A549 (cell line): ENCODE data around the gene SH3BGRL2. TPM values are rescaled to one million over a fixed set of nuclear protein-coding genes. Genes with fewer than 3 reads are reported as not detected.
"Not testable (repeated sequence)": the region's sequence is repeated elsewhere in the genome, so short reads cannot be mapped to it uniquely, and the experiment has no call there.

Source experiments
- ATAC-seq, 2 experiments: fragments of 200-7000 bp in 1 of 2; fragments of >200 bp in 1 of 2; cut with Nextera tagmentation in 1 of 2; cut with Tn5 transposase in 1 of 2; 3 replicates each; pipeline versions ENCODE4 v1.8.0 to v1.9.1; 2018 to 2020; ENCODE audit warnings: mild to moderate bottlenecking in 1 of 2, moderate library complexity in 1 of 2
- CTCF ChIA-PET: fragments of 300-600 bp; sonication (Branson Sonifier 250); formaldehyde crosslinking; extraction: SDS; loops from one replicate; lab custom pipeline; 2021; ENCODE audit warnings: antibody characterized with exemption, inconsistent platforms; lab: Yijun Ruan, JAX
- POLR2A ChIA-PET: fragments of 350-600 bp; formaldehyde crosslinking; extraction: SDS; loops from one replicate; lab custom pipeline; 2021; ENCODE audit warnings: antibody characterized with exemption, inconsistent platforms; lab: Yijun Ruan, JAX
- DNase-seq, 2 experiments: peaks; one replicate each; pipeline versions ENCODE4 v3.0.0 to v3.0.0-alpha.2; 2011 to 2016; ENCODE audit warnings: low read depth in 1 of 2, low spot score in 1 of 2
- FAIRE-seq: peaks from 2 replicates; lab custom pipeline; 2011; peaks lifted over from hg19 to GRCh38; lab: Jason Lieb, UNC
- H3K27ac ChIP-seq, 2 experiments: fragments of >200 bp; sonication (Bioruptor Twin); formaldehyde crosslinking; 3 replicates each; pipeline ENCODE4 v1.5.1; 2016 to 2017
- H3K4me1 ChIP-seq: fragments of >200 bp; sonication (Bioruptor Twin); formaldehyde crosslinking; 3 replicates; pipeline ENCODE4 v1.6.1; 2016
- H3K4me2 ChIP-seq: fragments of >200 bp; sonication (Bioruptor Twin); formaldehyde crosslinking; 3 replicates; pipeline ENCODE4 v1.6.1; 2016
- H3K4me3 ChIP-seq: fragments of >200 bp; sonication (Bioruptor Twin); formaldehyde crosslinking; 3 replicates; pipeline ENCODE4 v1.5.1; 2016
- H3K9me3 ChIP-seq: fragments of >200 bp; sonication (Bioruptor Twin); formaldehyde crosslinking; 3 replicates; pipeline ENCODE4 v1.6.1; 2016
- BHLHE40 ChIP-seq: IDR thresholded peaks from 2 replicates; pipeline ENCODE4 v1.6.1; 2012; ENCODE audit warnings: low read depth, low read length, inconsistent platforms
- CHD2 ChIP-seq: fragments of 150-350 bp; IDR thresholded peaks from 2 replicates; pipeline ENCODE4 v1.6.1; 2014; ENCODE audit warnings: low read length; ENCODE audit not compliant: partially characterized antibody
- CHD4 ChIP-seq: fragments of 200-600 bp; sonication (generic); IDR thresholded peaks from 2 replicates; pipeline ENCODE4 v1.6.1; 2016; ENCODE audit warnings: antibody characterized with exemption, mild to moderate bottlenecking, borderline replicate concordance
- EHMT2 ChIP-seq: fragments of 200-600 bp; sonication (generic); IDR thresholded peaks from 2 replicates; pipeline ENCODE4 v1.6.1; 2016; ENCODE audit warnings: antibody characterized with exemption, low read depth, mild to moderate bottlenecking, moderate library complexity
- EP300 ChIP-seq, 2 experiments: fragments of >200 bp; sonication (Bioruptor Twin); formaldehyde crosslinking; IDR thresholded peaks; 2 replicates in 1 of 2; 3 replicates in 1 of 2; pipeline ENCODE4 v1.6.1; 2016 to 2017
- ESRRA ChIP-seq: fragments of 150-350 bp; IDR thresholded peaks from 2 replicates; pipeline ENCODE4 v1.6.1; 2014; ENCODE audit warnings: mild to moderate bottlenecking, low read length, borderline replicate concordance
- FOSL2 ChIP-seq, 2 experiments: fragments of 450-650 bp in 1 of 2; fragments of >200 bp in 1 of 2; sonication (Bioruptor Twin) in 1 of 2; formaldehyde crosslinking; IDR thresholded peaks; 2 replicates each; pipeline versions ENCODE4 v1.5.0 to v1.6.1; 2016 to 2020; ENCODE audit warnings: mild to moderate bottlenecking in 1 of 2, moderate library complexity in 1 of 2
- GATA3 ChIP-seq: IDR thresholded peaks from 2 replicates; pipeline ENCODE4 v1.6.1; 2012; ENCODE audit warnings: borderline replicate concordance
- HDAC2 ChIP-seq: fragments of 200-600 bp; sonication (generic); IDR thresholded peaks from 2 replicates; pipeline ENCODE4 v1.6.1; 2016
- HOXB13 ChIP-seq: fragments of 250-450 bp; sonication (Bioruptor Pico); IDR thresholded peaks from 2 replicates; pipeline ENCODE4 v1.5.0; 2020; ENCODE audit warnings: low read depth, mild to moderate bottlenecking, moderate library complexity
- JUN ChIP-seq, 2 experiments: fragments of >200 bp; sonication (Bioruptor Twin); formaldehyde crosslinking; IDR thresholded peaks; 2 replicates in 1 of 2; 3 replicates in 1 of 2; pipeline ENCODE4 v1.6.1; 2016 to 2017
- JUNB ChIP-seq: fragments of >200 bp; sonication (Bioruptor Twin); formaldehyde crosslinking; IDR thresholded peaks from 2 replicates; pipeline ENCODE4 v1.6.1; 2016
- NPAS2 ChIP-seq: fragments of 250-450 bp; sonication (Bioruptor Pico); IDR thresholded peaks from 2 replicates; pipeline ENCODE4 v1.8.0; 2022; ENCODE audit warnings: mild to moderate bottlenecking, moderate library complexity, borderline replicate concordance
- PHF8 ChIP-seq: fragments of 200-600 bp; sonication (generic); IDR thresholded peaks from 2 replicates; pipeline ENCODE4 v1.6.1; 2016; ENCODE audit warnings: low read depth, mild to moderate bottlenecking, antibody characterized with exemption, moderate library complexity, borderline replicate concordance
- RFX5 ChIP-seq: fragments of 450-650 bp; IDR thresholded peaks from 2 replicates; pipeline ENCODE4 v1.7.1; 2014; ENCODE audit warnings: antibody characterized with exemption, mild to moderate bottlenecking, moderate library complexity
- ZNF302 ChIP-seq: fragments of 250-450 bp; sonication (Bioruptor Pico); IDR thresholded peaks from 2 replicates; pipeline ENCODE4 v1.9.0; 2021; ENCODE audit warnings: inconsistent platforms, mild to moderate bottlenecking, moderate library complexity
- WGBS: methylation state at CpG from one replicate; pipeline ENCODE4 v1.1.6; 2017; ENCODE audit errors: missing lambda C conversion rate; 5-methylcytosine and 5-hydroxymethylcytosine counted together
- polyA plus RNA-seq, 4 experiments: library from polyadenylated mRNA; depleted of rRNA in 3 of 4; stranded (reverse); fragments of >200 nt; fragmentation: RNase III in 1 of 4; extraction: RNeasy Plus Mini Kit Qiagen cat#74134 plus additional on column Dnase treatment in 1 of 4; gene quantifications; 2 replicates in 3 of 4; 3 replicates in 1 of 4; pipeline ENCODE4 v1.2.3, GENCODE V29; 2011 to 2017
- TF ChIP-seq, protein P1 (sequence below): IDR thresholded peaks from 2 replicates; pipeline ENCODE4 v1.6.1; 2012; ENCODE audit warnings: low read depth, borderline replicate concordance
- TF ChIP-seq, protein P2 (sequence below): fragments of 450-650 bp; IDR thresholded peaks from 2 replicates; pipeline ENCODE4 v1.6.1; 2014; ENCODE audit warnings: antibody characterized with exemption
- TF ChIP-seq, protein P3 (sequence below): fragments of 250-450 bp; sonication (Bioruptor Pico); IDR thresholded peaks from 2 replicates; pipeline ENCODE4 v1.5.0; 2020; ENCODE audit warnings: low read depth, mild to moderate bottlenecking, moderate library complexity
- TF ChIP-seq, protein P4 (sequence below): fragments of >200 bp; sonication (Bioruptor Twin); formaldehyde crosslinking; IDR thresholded peaks from 2 replicates; pipeline ENCODE4 v1.6.1; 2016

The SH3BGRL2 gene
- polyA plus RNA-seq, 2 of the 4 experiments (the other 2 are of a cell fraction), result 0.48 to 1.9 TPM

DNA sequence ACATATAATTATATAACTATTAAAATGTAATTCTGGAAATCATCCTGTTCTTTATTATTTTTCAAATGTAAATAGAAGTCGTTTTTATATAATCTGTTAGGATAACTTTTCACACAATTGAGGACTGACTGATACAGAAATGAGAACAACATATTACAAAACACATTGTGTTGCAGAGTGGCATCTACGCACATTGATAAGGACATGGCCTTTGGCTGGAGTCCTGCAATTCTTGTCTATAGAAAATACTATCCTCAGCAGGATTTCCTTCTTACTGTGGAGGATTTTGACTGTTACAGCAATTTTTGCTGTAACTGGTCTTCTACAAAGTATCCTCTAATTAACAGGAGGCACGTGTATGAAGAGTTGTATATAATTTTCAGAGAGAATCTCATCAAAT is 19.8 kb downstream of the SH3BGRL2 start:
- WGBS, result 41% methylated on average over 3 of the region's 3 CpGs
- FAIRE-seq (no peak), ATAC-seq (no peak), DNase-seq (no peak)
- H3K4me1 ChIP-seq, result no peaks in the 10 kb centered on the region
- H3K27ac ChIP-seq, result no peak overlapping the region
- no peaks in the 10 kb centered on the region for H3K9me3 ChIP-seq
- ChIA-PET CTCF (no interaction called here), POLR2A (no interaction called here)
- no peak overlapping the region for H3K4me3 ChIP-seq
- TF ChIP-seq HDAC2 (no peak), PHF8 (no peak), EP300 (IDR thresholded peaks at IDR 0.05) (no peak), NPAS2 (CRISPR knock-in tag) (no peak), GATA3 (no peak)
- TF ChIP-seq, protein P1, sequence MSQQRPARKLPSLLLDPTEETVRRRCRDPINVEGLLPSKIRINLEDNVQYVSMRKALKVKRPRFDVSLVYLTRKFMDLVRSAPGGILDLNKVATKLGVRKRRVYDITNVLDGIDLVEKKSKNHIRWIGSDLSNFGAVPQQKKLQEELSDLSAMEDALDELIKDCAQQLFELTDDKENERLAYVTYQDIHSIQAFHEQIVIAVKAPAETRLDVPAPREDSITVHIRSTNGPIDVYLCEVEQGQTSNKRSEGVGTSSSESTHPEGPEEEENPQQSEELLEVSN, result no peak
- no peak overlapping the region for H3K4me2 ChIP-seq

DNA sequence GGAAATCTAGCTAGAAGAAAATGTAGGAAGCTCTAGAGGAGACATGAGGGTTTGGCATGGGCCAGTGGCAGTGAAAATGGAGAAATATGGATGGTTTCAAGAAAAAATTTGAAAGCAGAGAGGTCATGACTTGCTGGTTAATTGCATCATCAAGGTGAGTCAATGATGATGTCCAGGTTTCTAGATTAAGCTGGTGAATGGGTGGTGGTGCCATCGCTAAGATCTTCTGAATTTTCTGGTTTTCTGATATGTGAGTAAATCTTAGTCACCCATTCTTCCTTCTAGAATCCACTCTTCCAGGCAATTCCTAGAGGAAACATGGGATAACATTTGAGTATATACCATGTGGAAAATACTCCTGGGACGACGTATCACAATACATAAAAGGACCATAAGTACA is 25.0 kb downstream of the SH3BGRL2 start:
- Histone ChIP-seq H3K4me1 (no peaks in the 10 kb centered on the region), H3K9me3 (no peaks in the 10 kb centered on the region), H3K4me3 (no peak overlapping the region), H3K27ac (no peak overlapping the region), H3K4me2 (no peak overlapping the region)
- no peak for DNase-seq
- POLR2A ChIA-PET, result no interaction called here
- 93% methylated on average over 3 of the region's 3 CpGs for WGBS
- CTCF ChIA-PET, result interaction anchor here (1.2 kb wide), 1 partner anchor 14 kb away, joined by 3 read pairs; no protein-coding TSS in a partner anchor
- no peak for ATAC-seq
- no peak for FAIRE-seq
- TF ChIP-seq RFX5 (no peak), CHD2 (no peak), FOSL2 (IDR thresholded peaks at IDR 0.05) (no peak), FOSL2 (CRISPR knock-in tag; IDR thresholded peaks at IDR 0.05) (no peak)

DNA sequence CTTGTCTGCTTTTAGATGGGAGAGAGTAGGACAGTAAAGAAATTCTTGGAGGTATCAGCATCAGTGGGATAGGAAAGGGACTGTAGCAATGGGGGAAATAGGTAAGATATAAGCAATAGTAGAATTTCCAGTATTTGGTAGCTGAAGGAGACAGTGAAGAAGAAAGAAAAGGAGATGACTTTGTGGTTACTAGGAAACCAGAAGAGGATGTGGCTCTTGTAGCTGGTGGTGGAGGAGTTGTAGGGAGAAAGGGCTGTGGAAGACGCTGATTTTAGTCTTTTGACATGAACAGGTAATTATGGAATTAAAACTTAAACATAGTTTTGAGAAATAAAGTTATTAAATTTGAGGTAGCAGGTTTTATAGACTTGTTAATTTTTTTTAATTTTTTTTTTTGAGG is 26.1 kb downstream of the SH3BGRL2 start:
- ATAC-seq (no peak), DNase-seq (no peak), FAIRE-seq (no peak)
- H3K9me3 ChIP-seq, result no peaks in the 10 kb centered on the region
- POLR2A ChIA-PET, result no interaction called here
- H3K4me1 ChIP-seq, result no peaks in the 10 kb centered on the region
- WGBS, result 59% methylated on average over 1 of the region's 1 CpG
- H3K4me3 ChIP-seq, result no peak overlapping the region
- CTCF ChIA-PET, result no interaction called here
- H3K27ac ChIP-seq, result no peak overlapping the region
- H3K4me2 ChIP-seq, result no peak overlapping the region
- no peak for TF ChIP-seq HOXB13 (CRISPR knock-in tag)
- TF ChIP-seq, protein P2, sequence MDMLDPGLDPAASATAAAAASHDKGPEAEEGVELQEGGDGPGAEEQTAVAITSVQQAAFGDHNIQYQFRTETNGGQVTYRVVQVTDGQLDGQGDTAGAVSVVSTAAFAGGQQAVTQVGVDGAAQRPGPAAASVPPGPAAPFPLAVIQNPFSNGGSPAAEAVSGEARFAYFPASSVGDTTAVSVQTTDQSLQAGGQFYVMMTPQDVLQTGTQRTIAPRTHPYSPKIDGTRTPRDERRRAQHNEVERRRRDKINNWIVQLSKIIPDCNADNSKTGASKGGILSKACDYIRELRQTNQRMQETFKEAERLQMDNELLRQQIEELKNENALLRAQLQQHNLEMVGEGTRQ, result no peak
- TF ChIP-seq JUNB, result no peak
- TF ChIP-seq CHD4, result no peak
- TF ChIP-seq ESRRA, result no peak
- TF ChIP-seq, protein P3, sequence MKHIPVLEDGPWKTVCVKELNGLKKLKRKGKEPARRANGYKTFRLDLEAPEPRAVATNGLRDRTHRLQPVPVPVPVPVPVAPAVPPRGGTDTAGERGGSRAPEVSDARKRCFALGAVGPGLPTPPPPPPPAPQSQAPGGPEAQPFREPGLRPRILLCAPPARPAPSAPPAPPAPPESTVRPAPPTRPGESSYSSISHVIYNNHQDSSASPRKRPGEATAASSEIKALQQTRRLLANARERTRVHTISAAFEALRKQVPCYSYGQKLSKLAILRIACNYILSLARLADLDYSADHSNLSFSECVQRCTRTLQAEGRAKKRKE (CRISPR knock-in tag), result no peak
- TF ChIP-seq EHMT2, result no peak
- no peak for TF ChIP-seq BHLHE40
- no peak for TF ChIP-seq JUN (IDR thresholded peaks at IDR 0.05)
- TF ChIP-seq, protein P4, sequence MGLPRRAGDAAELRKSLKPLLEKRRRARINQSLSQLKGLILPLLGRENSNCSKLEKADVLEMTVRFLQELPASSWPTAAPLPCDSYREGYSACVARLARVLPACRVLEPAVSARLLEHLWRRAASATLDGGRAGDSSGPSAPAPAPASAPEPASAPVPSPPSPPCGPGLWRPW, result no peak
- TF ChIP-seq, protein P1, result no peak
- TF ChIP-seq ZNF302 (CRISPR knock-in tag), result no peak

DNA sequence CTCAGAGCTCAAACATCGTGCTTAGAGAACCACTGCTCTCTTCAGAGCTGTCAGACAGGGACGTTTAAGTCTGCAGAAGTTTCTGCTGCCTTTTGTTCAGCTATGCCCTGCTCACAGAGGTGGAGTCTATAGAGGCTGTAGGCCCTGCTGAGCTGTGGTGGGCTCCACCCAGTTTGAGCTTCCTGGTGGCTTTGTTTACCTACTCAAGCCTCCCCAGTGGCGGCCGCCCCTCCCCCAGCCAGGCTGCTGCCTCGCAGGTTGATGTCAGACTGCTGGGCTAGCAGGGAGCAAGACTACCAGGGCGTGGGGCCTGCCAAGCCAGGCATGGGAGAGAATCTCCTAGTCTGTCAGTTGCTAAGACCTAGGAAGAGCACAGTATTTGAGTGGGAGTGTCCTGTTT is 32.5 kb downstream of the SH3BGRL2 start:
- H3K27ac ChIP-seq, CTCF ChIA-PET, POLR2A ChIA-PET, H3K4me3 ChIP-seq, H3K9me3 ChIP-seq, H3K4me1 ChIP-seq, ATAC-seq, H3K4me2 ChIP-seq, FAIRE-seq, DNase-seq: not testable (repeated sequence)
- WGBS, result 54% methylated on average over 5 of the region's 6 CpGs
